ENCODE data around the gene SYT3. TPM values are rescaled to one million over a fixed set of nuclear protein-coding genes. Genes with fewer than 3 reads are reported as not detected.

Gene SYT3
- polyA plus RNA-seq, 3 donors: not detected

GRCh38 chr19:50632151-50632835 is 7.4 kb downstream of the SYT3 start:
- no peak for DNase-seq
- no peak overlapping the region for H3K4me3 Mint-ChIP-seq
- H3K9me3 Mint-ChIP-seq: peaks cover 8 to 36% (median 29%) of the 10 kb centered on the region in 7 donors
- no peak overlapping the region for H3K27ac Mint-ChIP-seq
- TF ChIP-seq, protein P1, sequence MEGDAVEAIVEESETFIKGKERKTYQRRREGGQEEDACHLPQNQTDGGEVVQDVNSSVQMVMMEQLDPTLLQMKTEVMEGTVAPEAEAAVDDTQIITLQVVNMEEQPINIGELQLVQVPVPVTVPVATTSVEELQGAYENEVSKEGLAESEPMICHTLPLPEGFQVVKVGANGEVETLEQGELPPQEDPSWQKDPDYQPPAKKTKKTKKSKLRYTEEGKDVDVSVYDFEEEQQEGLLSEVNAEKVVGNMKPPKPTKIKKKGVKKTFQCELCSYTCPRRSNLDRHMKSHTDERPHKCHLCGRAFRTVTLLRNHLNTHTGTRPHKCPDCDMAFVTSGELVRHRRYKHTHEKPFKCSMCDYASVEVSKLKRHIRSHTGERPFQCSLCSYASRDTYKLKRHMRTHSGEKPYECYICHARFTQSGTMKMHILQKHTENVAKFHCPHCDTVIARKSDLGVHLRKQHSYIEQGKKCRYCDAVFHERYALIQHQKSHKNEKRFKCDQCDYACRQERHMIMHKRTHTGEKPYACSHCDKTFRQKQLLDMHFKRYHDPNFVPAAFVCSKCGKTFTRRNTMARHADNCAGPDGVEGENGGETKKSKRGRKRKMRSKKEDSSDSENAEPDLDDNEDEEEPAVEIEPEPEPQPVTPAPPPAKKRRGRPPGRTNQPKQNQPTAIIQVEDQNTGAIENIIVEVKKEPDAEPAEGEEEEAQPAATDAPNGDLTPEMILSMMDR (IDR thresholded peaks at IDR 0.05): no peak
- Histone ChIP-seq H4K20me1 (ENCODE audit: insufficient read depth, low read length) (no peaks in the 10 kb centered on the region), H3K79me2 (ENCODE audit: insufficient read depth, low read length) (no peaks in the 10 kb centered on the region), H2AFZ (ENCODE audit: insufficient read depth, low read depth, low read length, poor library complexity, severe bottlenecking) (no peak overlapping the region), H3K9me3 (replicated peaks in 1 of 2; ENCODE audit: control insufficient read depth in 1 of 2, insufficient read depth in 1 of 2, low read length in 2 of 2) (peaks cover 23 to 35% of the 10 kb centered on the region in 2 donors), H3K36me3 (replicated peaks in 1 of 2; ENCODE audit: control insufficient read depth in 1 of 2, insufficient read depth in 2 of 2, low read length in 2 of 2) (no peaks in the 10 kb centered on the region), H3K4me3 (replicated peaks in 1 of 3; ENCODE audit: low read depth in 2 of 3, low read length in 3 of 3) (no peak overlapping the region), H3K9ac (ENCODE audit: insufficient read depth, low read length, poor library complexity, severe bottlenecking) (no peak overlapping the region), H3K27me3 (ENCODE audit: control insufficient read depth in 2 of 2, insufficient read depth in 2 of 2, low read length in 2 of 2) (peaks cover 3 to 5% of the 10 kb centered on the region in 2 donors), H3K4me1 (ENCODE audit: control insufficient read depth in 1 of 2, insufficient read depth in 2 of 2, low read length in 2 of 2) (no peaks in the 10 kb centered on the region), H3K27ac (ENCODE audit: low read depth in 1 of 2, low read length in 2 of 2) (no peak overlapping the region), H3K4me2 (replicated peaks; ENCODE audit: extremely low read depth, low read length, poor library complexity, severe bottlenecking) (no peak overlapping the region)
- intact Hi-C loops (cut with micrococcal nuclease): no loop called here
- no peaks in the 10 kb centered on the region for H3K36me3 Mint-ChIP-seq
- 91% methylated on average over 14 of the region's 20 CpGs for WGBS (ENCODE audit: insufficient coverage)
- peaks cover 6 to 20% (median 7%) of the 10 kb centered on the region in 3 donors for H3K27me3 Mint-ChIP-seq (ENCODE audit: low read depth in 3 of 3)
- H3K4me1 Mint-ChIP-seq: no peaks in the 10 kb centered on the region

DNA sequence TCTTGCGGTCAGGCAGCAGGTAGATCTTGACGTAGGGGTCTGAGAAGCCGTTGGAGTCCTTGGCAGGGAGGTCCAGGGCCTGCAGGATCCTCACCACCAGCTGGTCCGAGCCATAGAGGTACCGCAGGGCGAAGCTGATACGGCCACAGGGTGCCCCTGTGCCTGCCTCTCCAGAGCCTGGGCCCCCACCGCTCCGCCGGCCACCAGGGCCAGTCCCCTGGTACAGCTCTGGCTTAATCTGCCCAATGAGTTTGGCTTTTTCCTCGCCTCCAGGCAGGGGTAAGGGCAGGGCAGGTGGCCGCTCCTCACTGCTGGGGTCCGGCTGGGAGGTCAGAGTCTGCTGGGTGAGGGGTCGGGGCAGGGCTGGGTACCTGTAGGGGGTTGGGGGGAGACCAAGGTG is 9.9 kb downstream of the SYT3 start:
- Mint-ChIP-seq H3K27ac (no peak overlapping the region), H3K36me3 (no peaks in the 10 kb centered on the region), H3K27me3 (ENCODE audit: low read depth in 3 of 3) (peaks cover 2 to 19% (median 3%) of the 10 kb centered on the region in 3 donors), H3K4me3 (no peak overlapping the region), H3K4me1 (no peaks in the 10 kb centered on the region), H3K9me3 (peaks cover 4 to 25% (median 18%) of the 10 kb centered on the region in 7 donors)
- Histone ChIP-seq H3K4me1 (ENCODE audit: control insufficient read depth in 1 of 2, insufficient read depth in 2 of 2, low read length in 2 of 2) (no peaks in the 10 kb centered on the region), H3K9me3 (replicated peaks in 1 of 2; ENCODE audit: control insufficient read depth in 1 of 2, insufficient read depth in 1 of 2, low read length in 2 of 2) (peaks cover 16 to 24% of the 10 kb centered on the region in 2 donors), H3K4me3 (replicated peaks in 1 of 3; ENCODE audit: low read depth in 2 of 3, low read length in 3 of 3) (no peak overlapping the region), H2AFZ (ENCODE audit: insufficient read depth, low read depth, low read length, poor library complexity, severe bottlenecking) (no peak overlapping the region), H3K79me2 (ENCODE audit: insufficient read depth, low read length) (no peaks in the 10 kb centered on the region), H4K20me1 (ENCODE audit: insufficient read depth, low read length) (no peaks in the 10 kb centered on the region), H3K36me3 (replicated peaks in 1 of 2; ENCODE audit: control insufficient read depth in 1 of 2, insufficient read depth in 2 of 2, low read length in 2 of 2) (no peaks in the 10 kb centered on the region), H3K27ac (ENCODE audit: low read depth in 1 of 2, low read length in 2 of 2) (no peak overlapping the region), H3K4me2 (replicated peaks; ENCODE audit: extremely low read depth, low read length, poor library complexity, severe bottlenecking) (no peak overlapping the region), H3K9ac (ENCODE audit: insufficient read depth, low read length, poor library complexity, severe bottlenecking) (no peak overlapping the region), H3K27me3 (ENCODE audit: control insufficient read depth in 2 of 2, insufficient read depth in 2 of 2, low read length in 2 of 2) (no peaks in the 10 kb centered on the region)
- intact Hi-C loops (cut with micrococcal nuclease): no loop called here
- DNase-seq: no peak
- 80% methylated on average over 13 of the region's 14 CpGs for WGBS (ENCODE audit: insufficient coverage)
- TF ChIP-seq, protein P1 (IDR thresholded peaks at IDR 0.05): no peak
